Measurements from ENCODE around the gene CNTN4.

Gene CNTN4

GRCh38 chr3:2706144-2706835 is 607.6 kb downstream of the CNTN4 start:
- no peak overlapping the region for H3K27ac ChIP-seq (ENCODE audit: low read depth, low read length, poor library complexity, severe bottlenecking)
- H3K27me3 ChIP-seq (ENCODE audit: insufficient read depth, low read length): no peaks in the 10 kb centered on the region
- no peak overlapping the region for H3K4me3 ChIP-seq (ENCODE audit: low read depth, low read length, poor library complexity, severe bottlenecking)
- no peaks in the 10 kb centered on the region for H3F3A ChIP-seq (ENCODE audit: insufficient read depth, low read length)
- no peaks in the 10 kb centered on the region for H3K36me3 ChIP-seq (ENCODE audit: insufficient read depth, low read length)
- no peak overlapping the region for H3K9ac ChIP-seq (ENCODE audit: low read length)
- no peak overlapping the region for H2AFZ ChIP-seq (ENCODE audit: low read length)
- TF ChIP-seq, protein P1, sequence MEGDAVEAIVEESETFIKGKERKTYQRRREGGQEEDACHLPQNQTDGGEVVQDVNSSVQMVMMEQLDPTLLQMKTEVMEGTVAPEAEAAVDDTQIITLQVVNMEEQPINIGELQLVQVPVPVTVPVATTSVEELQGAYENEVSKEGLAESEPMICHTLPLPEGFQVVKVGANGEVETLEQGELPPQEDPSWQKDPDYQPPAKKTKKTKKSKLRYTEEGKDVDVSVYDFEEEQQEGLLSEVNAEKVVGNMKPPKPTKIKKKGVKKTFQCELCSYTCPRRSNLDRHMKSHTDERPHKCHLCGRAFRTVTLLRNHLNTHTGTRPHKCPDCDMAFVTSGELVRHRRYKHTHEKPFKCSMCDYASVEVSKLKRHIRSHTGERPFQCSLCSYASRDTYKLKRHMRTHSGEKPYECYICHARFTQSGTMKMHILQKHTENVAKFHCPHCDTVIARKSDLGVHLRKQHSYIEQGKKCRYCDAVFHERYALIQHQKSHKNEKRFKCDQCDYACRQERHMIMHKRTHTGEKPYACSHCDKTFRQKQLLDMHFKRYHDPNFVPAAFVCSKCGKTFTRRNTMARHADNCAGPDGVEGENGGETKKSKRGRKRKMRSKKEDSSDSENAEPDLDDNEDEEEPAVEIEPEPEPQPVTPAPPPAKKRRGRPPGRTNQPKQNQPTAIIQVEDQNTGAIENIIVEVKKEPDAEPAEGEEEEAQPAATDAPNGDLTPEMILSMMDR (IDR thresholded peaks at IDR 0.05; ENCODE audit: low read length): no peak
- H3K79me2 ChIP-seq (ENCODE audit: insufficient read depth, low read length): no peaks in the 10 kb centered on the region
- no peak overlapping the region for H3K4me2 ChIP-seq (ENCODE audit: low read length)
- no peaks in the 10 kb centered on the region for H3K9me3 ChIP-seq (ENCODE audit: low read length)
- no peaks in the 10 kb centered on the region for H3K9me2 ChIP-seq (ENCODE audit: low read depth, low read length)
- H3K4me1 ChIP-seq (ENCODE audit: insufficient read depth, low read length, severe bottlenecking): no peaks in the 10 kb centered on the region
- H4K20me1 ChIP-seq (ENCODE audit: insufficient read depth, low read length): no peaks in the 10 kb centered on the region

DNA sequence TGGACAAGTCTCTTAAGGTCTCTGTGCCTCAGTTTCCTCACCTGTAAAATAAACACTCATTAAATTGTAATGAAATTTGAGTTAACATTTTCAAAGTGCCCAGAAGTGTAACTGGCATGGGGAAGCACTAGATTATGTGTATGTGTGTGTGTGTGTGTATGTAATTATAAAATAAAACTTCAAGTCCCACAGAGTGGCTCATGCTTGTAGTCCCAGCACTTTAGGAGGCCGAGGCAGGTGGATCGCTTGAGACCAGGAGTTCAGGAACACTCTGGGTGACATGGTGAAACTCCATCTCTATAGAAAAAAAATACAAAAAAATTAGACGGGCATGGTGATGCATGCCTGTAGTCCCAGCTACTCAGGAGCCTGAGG is 608.2 kb downstream of the CNTN4 start:
- no peaks in the 10 kb centered on the region for H3K79me2 ChIP-seq (ENCODE audit: insufficient read depth, low read length)
- H3K36me3 ChIP-seq (ENCODE audit: insufficient read depth, low read length): no peaks in the 10 kb centered on the region
- H3K9me3 ChIP-seq (ENCODE audit: low read length): no peaks in the 10 kb centered on the region
- H3K4me1 ChIP-seq (ENCODE audit: insufficient read depth, low read length, severe bottlenecking): no peaks in the 10 kb centered on the region
- no peaks in the 10 kb centered on the region for H3F3A ChIP-seq (ENCODE audit: insufficient read depth, low read length)
- TF ChIP-seq, protein P1 (IDR thresholded peaks at IDR 0.05; ENCODE audit: low read length): no peak
- no peak for TF ChIP-seq EZH2 (IDR thresholded peaks at IDR 0.05; ENCODE audit: borderline replicate concordance, low read length)
- no peak overlapping the region for H3K4me2 ChIP-seq (ENCODE audit: low read length)
- no peak overlapping the region for H3K4me3 ChIP-seq (ENCODE audit: low read depth, low read length, poor library complexity, severe bottlenecking)
- H2AFZ ChIP-seq (ENCODE audit: low read length): no peak overlapping the region
- no peak overlapping the region for H3K9ac ChIP-seq (ENCODE audit: low read length)
- H3K27me3 ChIP-seq (ENCODE audit: insufficient read depth, low read length): no peaks in the 10 kb centered on the region
- H3K27ac ChIP-seq (ENCODE audit: low read depth, low read length, poor library complexity, severe bottlenecking): no peak overlapping the region
- no peaks in the 10 kb centered on the region for H4K20me1 ChIP-seq (ENCODE audit: insufficient read depth, low read length)
- H3K9me2 ChIP-seq (ENCODE audit: low read depth, low read length): no peaks in the 10 kb centered on the region

DNA sequence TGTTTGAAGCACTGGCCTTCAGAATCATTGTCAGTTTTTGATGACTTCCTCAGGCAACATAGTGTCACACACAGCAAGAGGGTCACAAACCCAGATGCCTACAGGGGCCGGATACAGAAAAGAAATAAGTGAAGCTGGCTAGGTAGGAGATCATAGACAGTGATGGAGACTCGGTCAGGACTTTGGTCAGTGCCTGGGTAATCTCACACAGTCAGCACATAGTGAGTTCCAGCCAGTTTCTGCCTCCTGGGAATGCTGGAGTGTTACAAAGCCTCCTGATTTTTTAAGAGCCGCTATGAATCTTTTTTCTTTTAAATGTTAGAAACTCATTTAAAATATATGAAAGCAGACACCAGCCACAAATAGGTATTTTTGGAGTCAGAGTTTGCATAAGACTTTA is 612.4 kb downstream of the CNTN4 start:
- H3K4me2 ChIP-seq (ENCODE audit: low read length): no peak overlapping the region
- no peaks in the 10 kb centered on the region for H3K9me3 ChIP-seq (ENCODE audit: low read length)
- H3K4me3 ChIP-seq (ENCODE audit: low read depth, low read length, poor library complexity, severe bottlenecking): no peak overlapping the region
- no peak overlapping the region for H3K27ac ChIP-seq (ENCODE audit: low read depth, low read length, poor library complexity, severe bottlenecking)
- no peaks in the 10 kb centered on the region for H3K79me2 ChIP-seq (ENCODE audit: insufficient read depth, low read length)
- no peaks in the 10 kb centered on the region for H3K9me2 ChIP-seq (ENCODE audit: low read depth, low read length)
- H3K36me3 ChIP-seq (ENCODE audit: insufficient read depth, low read length): no peaks in the 10 kb centered on the region
- no peaks in the 10 kb centered on the region for H4K20me1 ChIP-seq (ENCODE audit: insufficient read depth, low read length)
- H2AFZ ChIP-seq (ENCODE audit: low read length): no peak overlapping the region
- no peaks in the 10 kb centered on the region for H3K4me1 ChIP-seq (ENCODE audit: insufficient read depth, low read length, severe bottlenecking)
- no peak overlapping the region for H3K9ac ChIP-seq (ENCODE audit: low read length)
- no peaks in the 10 kb centered on the region for H3K27me3 ChIP-seq (ENCODE audit: insufficient read depth, low read length)
- TF ChIP-seq EZH2 (IDR thresholded peaks at IDR 0.05; ENCODE audit: borderline replicate concordance, low read length): no peak
- TF ChIP-seq, protein P1 (IDR thresholded peaks at IDR 0.05; ENCODE audit: low read length): no peak
- no peaks in the 10 kb centered on the region for H3F3A ChIP-seq (ENCODE audit: insufficient read depth, low read length)
